ENCODE data around the gene PPP2R5A. TPM values are rescaled to one million over a fixed set of nuclear protein-coding genes. Genes with fewer than 3 reads are reported as not detected.

PPP2R5A gene
- 10 to 100 TPM; 58.4 to 72.0 (median 61.3) TPM for total RNA-seq
- polyA plus RNA-seq: 53.1 TPM
- long read RNA-seq, donor 1, transcript PPP2R5A-201 (13 exons, 3,128 nt): major isoform, 52 of 65 reads
- long read RNA-seq, donor 1, partial matches to known transcripts: 4 of 65 reads
- long read RNA-seq, donor 1, other reads (novel, unspliced or antisense): 9 of 65 reads
- long read RNA-seq, donor 2, transcript PPP2R5A-201 (13 exons, 3,128 nt): major isoform, 25 of 31 reads
- long read RNA-seq, donor 2, partial matches to known transcripts: 2 of 31 reads
- long read RNA-seq, donor 2, other reads (novel, unspliced or antisense): 4 of 31 reads
- long read RNA-seq, donor 3, transcript PPP2R5A-201 (13 exons, 3,128 nt): major isoform, 10 of 23 reads
- long read RNA-seq, donor 3, partial matches to known transcripts: 7 of 23 reads
- long read RNA-seq, donor 3, other reads (novel, unspliced or antisense): 6 of 23 reads
- long read RNA-seq, donor 4, transcript PPP2R5A-201 (13 exons, 3,128 nt): major isoform, 33 of 43 reads
- long read RNA-seq, donor 4, partial matches to known transcripts: 5 of 43 reads
- long read RNA-seq, donor 4, other reads (novel, unspliced or antisense): 5 of 43 reads

GRCh38 chr1:212284744-212285684 is at the start of gene PPP2R5A:
Gene PPP2R5A (plus strand): TSS chr1:212285410. CDS start chr1:212286111, 701 bp downstream.
- intact Hi-C loops (cut with DNase I): loop anchor here in 3 of 4 donors (5.0 to 10.0 kb wide), 4 partner anchors 130 to 213 kb away; no protein-coding TSS in a partner anchor
- no peaks in the 10 kb centered on the region for H3K9me3 ChIP-seq (ENCODE audit: control insufficient read depth, low read length)
- peak; percentile 98 for ATAC-seq

GRCh38 chr1:212235857-212236256 is 49.4 kb upstream of the PPP2R5A start:
- DNase-seq (no peak), ATAC-seq (peak in 1 of 2 donors; percentile 36)
- no peak overlapping the region for H3K4me3 ChIP-seq (ENCODE audit: low read length)
- WGBS: 88% methylated on average over 5 of the region's 5 CpGs
- H3K4me1 ChIP-seq (ENCODE audit: control insufficient read depth, insufficient read depth, low read length): peaks cover 10% of the 10 kb centered on the region
- intact Hi-C loops (cut with DNase I): no loop called here
- no peaks in the 10 kb centered on the region for H3K27me3 ChIP-seq (ENCODE audit: control insufficient read depth, insufficient read depth)
- no peak overlapping the region for H3K27ac ChIP-seq (ENCODE audit: low read length)
- no peaks in the 10 kb centered on the region for H3K9me3 ChIP-seq (ENCODE audit: control insufficient read depth, low read length)

More at GRCh38 chr1:212284744-212285684, at the start of gene PPP2R5A:
- Histone ChIP-seq H3K4me1 (ENCODE audit: control insufficient read depth, insufficient read depth, low read length) (peaks cover 2% of the 10 kb centered on the region), H3K27ac (ENCODE audit: low read length) (peak within 1 kb of the TSS; percentile 99), H3K27me3 (ENCODE audit: control insufficient read depth, insufficient read depth) (no peaks in the 10 kb centered on the region), H3K4me3 (ENCODE audit: low read length) (peak within 1 kb of the TSS; percentile 94)
- peak; percentile 99 to 100 (median 100) for DNase-seq
- under 1% methylated on average over 92 of the region's 92 CpGs for WGBS

DNA sequence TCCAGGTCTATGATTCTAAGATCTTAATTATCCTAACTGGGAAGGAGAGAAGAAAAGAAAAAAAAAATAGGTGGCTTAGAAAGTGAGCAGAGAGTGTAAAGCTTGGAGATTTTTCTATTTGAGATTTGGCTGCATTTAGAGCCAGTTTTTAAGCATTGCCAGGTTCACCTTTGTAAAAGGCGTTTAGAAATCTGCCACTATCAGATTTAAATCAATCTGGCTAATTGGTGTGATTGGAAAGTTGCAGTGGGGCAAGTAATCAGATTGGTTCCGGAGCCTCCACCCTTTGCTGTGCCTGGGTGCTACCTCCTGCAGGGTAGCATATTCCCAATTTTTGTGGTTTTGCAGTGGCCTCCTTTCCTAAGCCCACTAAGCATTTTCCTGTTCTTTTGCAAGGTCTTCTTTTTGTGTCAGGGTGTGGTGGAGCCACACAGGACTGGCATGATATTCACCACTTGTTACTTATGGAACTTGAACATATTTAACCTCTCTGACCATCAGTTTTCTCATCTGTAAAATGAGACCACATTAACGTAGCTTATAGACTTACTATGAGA is 48.5 kb upstream of the PPP2R5A start:
- Histone ChIP-seq H3K4me1 (ENCODE audit: control insufficient read depth, insufficient read depth, low read length) (peaks cover 10% of the 10 kb centered on the region), H3K27ac (ENCODE audit: low read length) (no peak overlapping the region), H3K4me3 (ENCODE audit: low read length) (no peak overlapping the region), H3K9me3 (ENCODE audit: control insufficient read depth, low read length) (no peaks in the 10 kb centered on the region), H3K27me3 (ENCODE audit: control insufficient read depth, insufficient read depth) (no peaks in the 10 kb centered on the region)
- 84% methylated on average over 3 of the region's 3 CpGs for WGBS
- ATAC-seq (no peak), DNase-seq (no peak)
- intact Hi-C loops (cut with DNase I): no loop called here

DNA sequence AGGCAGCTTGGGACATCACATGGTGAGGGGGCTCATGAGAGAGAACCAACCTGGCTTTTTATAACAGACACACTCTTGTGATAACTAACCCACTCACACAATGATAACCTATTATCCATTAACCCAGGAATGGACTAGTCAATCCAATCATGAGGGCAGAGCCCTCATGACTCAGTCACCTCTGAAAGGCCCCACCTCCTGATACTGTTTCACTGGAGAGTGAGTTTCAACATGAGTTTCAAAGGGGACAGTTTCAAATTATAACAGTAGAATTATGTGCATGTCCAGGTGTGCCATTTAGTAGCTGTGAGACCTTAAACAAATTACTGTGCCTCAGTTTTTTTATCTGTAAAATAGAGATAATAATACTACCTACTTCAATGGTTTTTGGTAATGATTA is 47.6 kb upstream of the PPP2R5A start:
- intact Hi-C loops (cut with DNase I): no loop called here
- H3K9me3 ChIP-seq (ENCODE audit: control insufficient read depth, low read length): no peaks in the 10 kb centered on the region
- H3K4me3 ChIP-seq (ENCODE audit: low read length): no peak overlapping the region
- ATAC-seq (no peak), DNase-seq (no peak)
- no peaks in the 10 kb centered on the region for H3K27me3 ChIP-seq (ENCODE audit: control insufficient read depth, insufficient read depth)
- H3K4me1 ChIP-seq (ENCODE audit: control insufficient read depth, insufficient read depth, low read length): peaks cover 10% of the 10 kb centered on the region
- no peak overlapping the region for H3K27ac ChIP-seq (ENCODE audit: low read length)

DNA sequence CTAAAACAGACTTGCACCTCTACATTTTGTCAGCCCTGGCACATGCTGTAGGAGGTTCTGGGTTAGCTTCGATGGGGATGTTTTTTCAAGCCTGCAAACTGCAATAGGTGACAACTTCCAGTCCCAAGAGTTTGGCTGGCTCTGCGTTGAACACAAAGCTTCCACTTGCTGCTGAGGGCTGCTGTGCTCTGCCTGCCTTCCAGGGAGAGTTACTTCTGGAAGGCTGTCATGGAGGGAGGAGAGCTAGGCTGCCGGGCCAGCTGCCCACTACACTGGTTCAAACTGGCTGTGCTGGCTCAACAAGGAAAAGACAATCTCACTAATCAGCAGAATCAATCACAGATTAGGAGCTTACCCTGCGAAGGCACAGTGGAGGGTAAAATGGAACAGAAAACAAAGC is 46.7 kb upstream of the PPP2R5A start:
- Histone ChIP-seq H3K4me3 (ENCODE audit: low read length) (no peak overlapping the region), H3K27ac (ENCODE audit: low read length) (peak overlapping the region; percentile 1), H3K27me3 (ENCODE audit: control insufficient read depth, insufficient read depth) (no peaks in the 10 kb centered on the region), H3K4me1 (ENCODE audit: control insufficient read depth, insufficient read depth, low read length) (peaks cover 10% of the 10 kb centered on the region), H3K9me3 (ENCODE audit: control insufficient read depth, low read length) (no peaks in the 10 kb centered on the region)
- DNase-seq: peak in 2 of 3 donors; percentile 18 to 53
- peak in 1 of 2 donors; percentile 25 for ATAC-seq
- 32% methylated on average over 4 of the region's 4 CpGs for WGBS
- intact Hi-C loops (cut with DNase I): no loop called here

DNA sequence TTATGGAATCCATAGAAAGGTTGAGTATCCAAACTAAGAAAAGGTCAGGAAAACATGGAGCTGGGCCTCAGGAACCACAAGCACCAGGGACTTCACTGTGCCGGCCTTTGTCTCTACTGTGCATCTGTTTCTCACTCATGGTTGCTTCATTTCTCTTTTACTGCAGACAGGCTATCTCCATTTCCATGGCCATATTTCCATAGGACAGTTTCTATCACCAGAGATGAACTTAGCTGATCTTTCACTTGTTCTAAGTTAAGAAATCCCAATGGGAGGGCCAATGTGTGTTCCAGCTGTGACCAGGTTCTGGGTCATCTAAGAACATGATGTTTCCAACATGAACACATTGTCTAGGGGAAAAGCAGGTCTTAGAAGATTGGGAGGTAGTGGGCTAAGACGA is 43.7 kb upstream of the PPP2R5A start:
- intact Hi-C loops (cut with DNase I): no loop called here
- Histone ChIP-seq H3K4me1 (ENCODE audit: control insufficient read depth, insufficient read depth, low read length) (peaks cover 8% of the 10 kb centered on the region), H3K27ac (ENCODE audit: low read length) (no peak overlapping the region)

DNA sequence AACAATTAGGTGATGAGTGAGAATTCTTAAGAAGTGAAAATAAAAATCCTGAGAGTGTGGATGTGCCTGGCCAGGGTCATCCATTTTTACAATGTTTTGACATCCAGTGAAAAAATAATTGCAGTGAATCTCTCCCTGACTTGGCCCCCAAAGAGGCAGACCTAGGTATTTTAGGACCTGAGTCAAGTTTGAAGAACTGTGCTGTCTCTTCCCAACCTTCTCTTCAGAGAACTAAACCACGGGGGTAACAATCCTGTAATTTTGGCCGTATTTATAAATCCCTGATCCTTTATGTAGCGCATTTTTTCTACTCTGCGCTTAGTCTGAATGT is 43.3 kb upstream of the PPP2R5A start:
- ATAC-seq: no peak
- Histone ChIP-seq H3K27me3 (ENCODE audit: control insufficient read depth, insufficient read depth) (no peaks in the 10 kb centered on the region), H3K4me1 (ENCODE audit: control insufficient read depth, insufficient read depth, low read length) (peaks cover 8% of the 10 kb centered on the region), H3K9me3 (ENCODE audit: control insufficient read depth, low read length) (no peaks in the 10 kb centered on the region), H3K27ac (ENCODE audit: low read length) (peak overlapping the region; percentile 6), H3K4me3 (ENCODE audit: low read length) (no peak overlapping the region)
- intact Hi-C loops (cut with DNase I): no loop called here
- 64% methylated on average over 4 of the region's 4 CpGs for WGBS
- no peak for DNase-seq

More for the DNA sequence above, 43.7 kb upstream of the PPP2R5A start:
- ATAC-seq (no peak), DNase-seq (no peak)
- Histone ChIP-seq H3K4me3 (ENCODE audit: low read length) (no peak overlapping the region), H3K9me3 (ENCODE audit: control insufficient read depth, low read length) (no peaks in the 10 kb centered on the region), H3K27me3 (ENCODE audit: control insufficient read depth, insufficient read depth) (no peaks in the 10 kb centered on the region)
- 70% methylated on average over 2 of the region's 2 CpGs for WGBS

DNA sequence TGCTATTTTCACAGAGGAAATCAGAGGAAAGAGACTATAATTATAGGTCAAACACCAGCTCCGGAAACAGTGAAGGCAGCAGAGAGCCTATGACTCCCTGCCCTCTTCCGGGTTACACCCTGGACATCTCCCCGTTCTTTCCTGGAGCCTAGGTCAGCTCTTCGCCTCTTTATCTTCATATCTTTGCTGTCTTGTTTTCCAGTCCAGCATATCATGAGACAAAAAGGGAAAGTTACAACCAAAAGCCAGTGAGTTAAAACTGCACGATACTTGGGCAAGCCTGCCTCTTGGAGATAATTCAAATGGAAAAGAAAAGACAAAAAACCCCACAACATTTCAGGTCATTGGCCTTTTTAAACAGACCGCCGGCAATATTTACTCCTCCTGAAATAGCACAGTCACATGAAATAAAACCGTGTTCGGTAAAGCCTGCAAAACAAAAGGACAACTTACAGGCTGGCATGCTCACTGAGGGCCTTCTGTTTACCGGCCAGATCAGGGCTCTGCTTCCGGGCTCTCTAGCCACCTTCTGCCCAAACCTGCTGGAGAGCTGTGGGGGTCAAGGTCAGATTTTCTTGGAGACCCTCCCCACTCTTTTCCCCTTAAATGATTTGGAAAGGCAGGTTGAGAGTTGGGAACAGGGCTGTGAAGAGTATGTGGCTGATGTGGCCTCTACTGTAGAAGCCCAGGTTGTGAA is 42.8 kb upstream of the PPP2R5A start:
- Histone ChIP-seq H3K4me3 (ENCODE audit: low read length) (no peak overlapping the region), H3K4me1 (ENCODE audit: control insufficient read depth, insufficient read depth, low read length) (peaks cover 8% of the 10 kb centered on the region), H3K9me3 (ENCODE audit: control insufficient read depth, low read length) (no peaks in the 10 kb centered on the region), H3K27me3 (ENCODE audit: control insufficient read depth, insufficient read depth) (no peaks in the 10 kb centered on the region), H3K27ac (ENCODE audit: low read length) (peak overlapping the region; percentile 65)
- ATAC-seq (peak; percentile 51 to 90), DNase-seq (no peak)
- intact Hi-C loops (cut with DNase I): no loop called here
- 49% methylated on average over 11 of the region's 11 CpGs for WGBS

DNA sequence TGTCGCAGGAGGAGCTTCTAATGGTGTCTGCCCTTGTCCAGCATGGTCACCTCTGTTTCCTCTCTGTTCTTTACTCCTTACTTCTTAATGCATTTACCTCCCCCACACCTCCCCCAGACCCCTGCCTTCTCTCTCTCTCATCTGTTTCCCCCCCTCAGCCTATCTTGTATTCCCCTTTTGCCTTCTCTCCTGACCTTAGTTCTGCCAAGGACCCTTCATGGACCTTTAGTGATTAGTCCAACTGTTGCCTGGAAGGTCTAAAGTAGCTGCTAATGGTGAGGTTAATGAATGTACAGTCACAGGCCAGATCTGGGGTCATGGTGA is 42.3 kb upstream of the PPP2R5A start:
- H3K4me1 ChIP-seq (ENCODE audit: control insufficient read depth, insufficient read depth, low read length): peaks cover 8% of the 10 kb centered on the region
- peak overlapping the region; percentile 65 for H3K27ac ChIP-seq (ENCODE audit: low read length)
- H3K27me3 ChIP-seq (ENCODE audit: control insufficient read depth, insufficient read depth): no peaks in the 10 kb centered on the region
- no peak for DNase-seq
- ATAC-seq: no peak
- H3K4me3 ChIP-seq (ENCODE audit: low read length): no peak overlapping the region
- WGBS: 85% methylated on average over 1 of the region's 1 CpG
- no peaks in the 10 kb centered on the region for H3K9me3 ChIP-seq (ENCODE audit: control insufficient read depth, low read length)
- intact Hi-C loops (cut with DNase I): no loop called here

DNA sequence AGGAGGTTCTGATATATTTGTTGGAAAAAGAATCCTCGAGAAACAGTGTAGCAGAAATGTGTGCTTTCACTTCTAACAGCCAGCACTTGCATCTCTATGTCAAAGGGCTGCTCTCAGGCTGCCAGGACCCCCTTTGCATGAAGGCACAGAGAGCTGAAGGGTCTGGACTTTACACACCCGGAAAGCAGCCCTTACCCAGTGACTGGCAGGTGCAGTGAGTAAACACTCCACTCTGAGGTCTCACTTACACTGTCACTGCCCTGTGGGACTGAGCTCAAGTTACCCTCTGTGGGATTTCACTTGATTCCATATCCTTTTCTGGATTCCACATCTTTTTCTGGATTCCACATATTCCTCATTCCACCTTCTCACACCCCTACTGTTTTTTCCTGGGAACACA is 40.8 kb upstream of the PPP2R5A start:
- Histone ChIP-seq H3K27ac (ENCODE audit: low read length) (no peak overlapping the region), H3K4me3 (ENCODE audit: low read length) (no peak overlapping the region), H3K27me3 (ENCODE audit: control insufficient read depth, insufficient read depth) (no peaks in the 10 kb centered on the region), H3K4me1 (ENCODE audit: control insufficient read depth, insufficient read depth, low read length) (no peaks in the 10 kb centered on the region), H3K9me3 (ENCODE audit: control insufficient read depth, low read length) (no peaks in the 10 kb centered on the region)
- WGBS: 80% methylated on average over 2 of the region's 2 CpGs
- no peak for ATAC-seq
- no peak for DNase-seq
- intact Hi-C loops (cut with DNase I): no loop called here

Measured in right cardiac atrium (tissue), 5 donors.